Caco-2 (cell line): Measurements from ENCODE around the gene NRM. TPM values are rescaled to one million over a fixed set of nuclear protein-coding genes. Genes with fewer than 3 reads are reported as not detected.
"Not testable (repeated sequence)": the region's sequence is repeated elsewhere in the genome, so short reads cannot be mapped to it uniquely, and the experiment has no call there.

Source experiments
- BruUV-seq: library from RNA; stranded (reverse); fragments of 400-500 nt; replicated peaks from 2 replicates; lab custom pipeline; 2021; lab: Mats Ljungman, UMichigan
- CTCF ChIA-PET: fragments of 300-600 bp; sonication (Branson Sonifier 250); formaldehyde crosslinking; loops from one replicate; lab custom pipeline; 2022; ENCODE audit warnings: antibody characterized with exemption; lab: Charles Lee
- POLR2A ChIA-PET: fragments of 300-600 bp; sonication (Branson Sonifier 250); formaldehyde crosslinking; loops from one replicate; lab custom pipeline; 2022; ENCODE audit warnings: antibody characterized with exemption; lab: Charles Lee
- DNase-seq, 2 experiments: peaks; one replicate each; pipeline versions ENCODE4 v3.0.0 to v3.0.0-alpha.2; 2020 to 2022
- H3K27me3 ChIP-seq: replicated peaks from 2 replicates; pipeline ENCODE4 v1.6.0; 2011; ENCODE audit warnings: low read length; ENCODE audit not compliant: control insufficient read depth, insufficient read depth
- H3K36me3 ChIP-seq: 2 replicates; pipeline ENCODE4 v1.5.1; 2011; ENCODE audit warnings: low read length; ENCODE audit not compliant: control insufficient read depth, insufficient read depth
- H3K4me1 ChIP-seq: fragments of 250-450 bp; sonication (Bioruptor Pico); 2 replicates; pipeline ENCODE4 v1.5.1; 2020; ENCODE audit warnings: mild to moderate bottlenecking
- H3K4me3 ChIP-seq: 2 replicates; pipeline ENCODE4 v1.5.1; 2011; ENCODE audit warnings: low read depth, mild to moderate bottlenecking, control low read depth, low read length
- H3K9me3 ChIP-seq: fragments of 250-450 bp; sonication (Bioruptor Pico); 2 replicates; pipeline ENCODE4 v1.5.1; 2020; ENCODE audit warnings: mild to moderate bottlenecking, moderate library complexity
- H3K27ac Mint-ChIP-seq: one replicate; pipeline ENCODE4 v1.8.0; 2022; ENCODE audit warnings: mixed read lengths; ENCODE audit not compliant: unreplicated experiment
- H3K27me3 Mint-ChIP-seq: one replicate; pipeline ENCODE4 v1.8.0; 2022; ENCODE audit warnings: mixed read lengths; ENCODE audit not compliant: insufficient read depth, unreplicated experiment
- H3K36me3 Mint-ChIP-seq: one replicate; pipeline ENCODE4 v1.8.0; 2022; ENCODE audit warnings: mild to moderate bottlenecking, mixed read lengths; ENCODE audit not compliant: insufficient read depth, unreplicated experiment
- H3K4me1 Mint-ChIP-seq: one replicate; pipeline ENCODE4 v1.8.0; 2022; ENCODE audit warnings: low read depth, mixed read lengths; ENCODE audit not compliant: unreplicated experiment
- H3K4me3 Mint-ChIP-seq: one replicate; pipeline ENCODE4 v1.8.0; 2022; ENCODE audit warnings: mild to moderate bottlenecking, moderate library complexity, mixed read lengths; ENCODE audit not compliant: unreplicated experiment
- H3K9me3 Mint-ChIP-seq: one replicate; pipeline ENCODE4 v1.8.0; 2022; ENCODE audit warnings: mixed read lengths; ENCODE audit not compliant: unreplicated experiment
- CTCF ChIP-seq, 2 experiments: fragments of 200-600 bp in 1 of 2; IDR thresholded peaks; 1 replicate in 1 of 2; 2 replicates in 1 of 2; pipeline versions ENCODE4 v1.5.1 to v1.8.0; 2011 to 2022; ENCODE audit warnings: antibody characterized with exemption in 1 of 2, control low read depth in 1 of 2, inconsistent platforms in 1 of 2, low read depth in 1 of 2, low read length in 1 of 2, mild to moderate bottlenecking in 1 of 2, moderate library complexity in 1 of 2; ENCODE audit not compliant: insufficient read depth in 1 of 2, severe bottlenecking in 1 of 2, unreplicated experiment in 1 of 2
- intact Hi-C: fragments of 100-400 bp; cut with micrococcal nuclease; formaldehyde crosslinking; loops from one replicate; pipeline ENCODE4 v1.10.0; 2022; ENCODE audit not compliant: unreplicated experiment
- total RNA-seq: library from RNA; stranded (reverse); gene quantifications from 2 replicates; pipeline ENCODE4 v1.2.3, GENCODE V29; 2022

The NRM gene
- total RNA-seq, 1 experiment from 2014 or later = 31.7 TPM

GRCh38 chr6:30724906-30725667 is 34.3 kb upstream of the NRM start:
- no peak for DNase-seq
- Histone ChIP-seq H3K27me3 (no peaks in the 10 kb centered on the region), H3K9me3 (no peaks in the 10 kb centered on the region), H3K36me3 (peaks cover 8% of the 10 kb centered on the region), H3K4me3 (no peak overlapping the region), H3K4me1 (peaks cover 9% of the 10 kb centered on the region; the same call in 1 of the 2 replicates)
- Mint-ChIP-seq H3K27ac (peak overlapping the region; percentile 33), H3K4me1 (peaks cover 20% of the 10 kb centered on the region), H3K4me3 (no peak overlapping the region), H3K36me3 (peaks cover 91% of the 10 kb centered on the region), H3K9me3 (no peaks in the 10 kb centered on the region), H3K27me3 (no peaks in the 10 kb centered on the region)
- no peak for TF ChIP-seq CTCF (IDR thresholded peaks at IDR 0.05; ENCODE audit: insufficient read depth in 1 of 2, low read depth in 1 of 2, low read length in 1 of 2, severe bottlenecking in 1 of 2, unreplicated experiment in 1 of 2)
- ChIA-PET CTCF (interaction anchor here (0.6 kb wide), 2 partner anchors 177 to 362 kb away, joined by 3 read pairs; no protein-coding TSS in a partner anchor), POLR2A (no interaction called here)
- no TSS peak for BruUV-seq
- intact Hi-C loops = no loop called here

GRCh38 chr6:30723843-30724741 is 33.3 kb upstream of the NRM start:
- H3K9me3 Mint-ChIP-seq, POLR2A ChIA-PET, H3K27me3 Mint-ChIP-seq, DNase-seq, H3K27me3 ChIP-seq, H3K4me1 ChIP-seq, H3K36me3 ChIP-seq, H3K9me3 ChIP-seq, H3K4me3 ChIP-seq: not testable (repeated sequence)
- Mint-ChIP-seq H3K4me3 (peak overlapping the region; percentile 17), H3K4me1 (peaks cover 20% of the 10 kb centered on the region), H3K27ac (peak overlapping the region; percentile 85), H3K36me3 (peaks cover 89% of the 10 kb centered on the region)
- CTCF ChIA-PET = interaction anchor here (0.6 kb wide), 1 partner anchor 178 kb away, joined by 3 read pairs; no protein-coding TSS in a partner anchor
- intact Hi-C loops = loop anchor here (2.0 kb wide), 1 partner anchor 77 kb away; the partner anchor contains the start of gene C6orf136
- TSS peak; percentile 33 for BruUV-seq

GRCh38 chr6:30723159-30723842 is 32.5 kb upstream of the NRM start:
- not testable (repeated sequence) for H3K36me3 ChIP-seq, H3K27me3 Mint-ChIP-seq, H3K9me3 ChIP-seq, H3K9me3 Mint-ChIP-seq, DNase-seq, BruUV-seq, H3K4me3 ChIP-seq, H3K27me3 ChIP-seq
- Mint-ChIP-seq H3K4me1 (peaks cover 20% of the 10 kb centered on the region), H3K27ac (peak overlapping the region; percentile 85), H3K4me3 (peak overlapping the region; percentile 81), H3K36me3 (peaks cover 83% of the 10 kb centered on the region)
- intact Hi-C loops = loop anchor here (2.0 kb wide), 1 partner anchor 76 kb away; the partner anchor contains the start of gene C6orf136
- CTCF ChIA-PET = interaction anchor here (1.0 to 2.9 kb wide), 3 partner anchors 44 to 162 kb away, joined by 3 to 28 read pairs (median 3); no protein-coding TSS in a partner anchor
- POLR2A ChIA-PET = interaction anchor here (0.5 kb wide), 1 partner anchor 31 kb away, joined by 6 read pairs; no protein-coding TSS in a partner anchor
- H3K4me1 ChIP-seq = peaks cover 13% of the 10 kb centered on the region; the same call in 1 of the 2 replicates
